GM18502 (cell line): Measurements from ENCODE around the gene ATRNL1.

Source experiments
- ATAC-seq: cut with Tn5 transposase; IDR thresholded peaks from one replicate; pipeline ENCODE4 v1.9.1; 2021; ENCODE audit warnings: mild to moderate bottlenecking; ENCODE audit not compliant: unreplicated experiment, poor library complexity

Gene ATRNL1

GRCh38 chr10:115957786-115958442, 864.7 kb downstream of the ATRNL1 start:
- no peak for ATAC-seq

- no peak for ATAC-seq
Observed at GRCh38 chr10:115963848-115964247, 870.7 kb downstream of the ATRNL1 start.

- no peak for ATAC-seq
Observed at GRCh38 chr10:115964827-115965226, 871.7 kb downstream of the ATRNL1 start.

- ATAC-seq: no peak
Observed at GRCh38 chr10:115965376-115965775, 872.2 kb downstream of the ATRNL1 start.

- no peak for ATAC-seq
Observed at GRCh38 chr10:115968236-115968635, 875.1 kb downstream of the ATRNL1 start.

- no peak for ATAC-seq
Observed at GRCh38 chr10:115969591-115969990, 876.4 kb downstream of the ATRNL1 start.

- ATAC-seq: no peak
Observed at GRCh38 chr10:115971921-115972320, 878.8 kb downstream of the ATRNL1 start.

GRCh38 chr10:115972426-115972825, 879.3 kb downstream of the ATRNL1 start:
- no peak for ATAC-seq

- no peak for ATAC-seq
Observed at GRCh38 chr10:115974351-115974750, 881.2 kb downstream of the ATRNL1 start.

- no peak for ATAC-seq
Observed at GRCh38 chr10:115974816-115975430, 881.8 kb downstream of the ATRNL1 start.

GRCh38 chr10:115975506-115975905, 882.3 kb downstream of the ATRNL1 start:
- ATAC-seq: no peak

- no peak for ATAC-seq
Observed at GRCh38 chr10:115976342-115976741, 883.2 kb downstream of the ATRNL1 start.

GRCh38 chr10:115977855-115978254, 884.7 kb downstream of the ATRNL1 start:
- ATAC-seq: no peak

GRCh38 chr10:115979576-115979975, 886.4 kb downstream of the ATRNL1 start:
- no peak for ATAC-seq

GRCh38 chr10:115980470-115980869, 887.3 kb downstream of the ATRNL1 start:
- ATAC-seq: no peak

GRCh38 chr10:115981081-115981480, 887.9 kb downstream of the ATRNL1 start:
- no peak for ATAC-seq

- no peak for ATAC-seq
Observed at GRCh38 chr10:115982076-115982475, 888.9 kb downstream of the ATRNL1 start.

- no peak for ATAC-seq
Observed at GRCh38 chr10:115982526-115982925, 889.4 kb downstream of the ATRNL1 start.

GRCh38 chr10:115985786-115986185, 892.6 kb downstream of the ATRNL1 start:
- ATAC-seq: no peak

- ATAC-seq: no peak
Observed at GRCh38 chr10:115988380-115988779, 895.2 kb downstream of the ATRNL1 start.

- ATAC-seq: no peak
Observed at GRCh38 chr10:115989621-115990020, 896.5 kb downstream of the ATRNL1 start.
